Stimulated activated CD4-positive, alpha-beta T cell treated with anti-CD3 and anti-CD28 coated beads, Interleukin-1b, Interleukin-23, amount 100 ng/mL, for 48 hours (primary cell): ENCODE results near the gene MBD5.

Experiments
- DNase-seq: peaks from one replicate; pipeline ENCODE4 v3.0.0-alpha.2; 2020

MBD5 gene

GRCh38 chr2:148026573-148026972 lies 5.7 kb downstream of the MBD5 start:
- no peak for DNase-seq

DNA sequence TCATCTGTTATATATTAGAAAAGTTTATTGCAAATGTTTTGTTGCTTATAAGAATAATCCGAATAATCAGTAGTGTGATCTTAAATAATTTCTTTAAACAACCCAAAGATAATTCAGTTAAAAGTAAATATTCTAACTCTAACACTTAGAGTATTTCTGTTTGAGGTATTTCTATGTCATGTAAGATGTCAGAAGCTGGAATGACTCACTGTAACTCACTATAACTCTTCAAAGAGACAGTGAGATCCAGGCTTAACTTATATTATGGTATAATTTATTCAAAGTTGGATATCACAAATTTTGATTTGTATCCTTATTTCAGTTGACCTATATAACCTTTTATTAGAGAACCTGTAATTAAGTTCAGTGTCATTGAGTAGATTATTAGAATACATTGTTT lies 6.9 kb downstream of the MBD5 start:
- no peak for DNase-seq

DNA sequence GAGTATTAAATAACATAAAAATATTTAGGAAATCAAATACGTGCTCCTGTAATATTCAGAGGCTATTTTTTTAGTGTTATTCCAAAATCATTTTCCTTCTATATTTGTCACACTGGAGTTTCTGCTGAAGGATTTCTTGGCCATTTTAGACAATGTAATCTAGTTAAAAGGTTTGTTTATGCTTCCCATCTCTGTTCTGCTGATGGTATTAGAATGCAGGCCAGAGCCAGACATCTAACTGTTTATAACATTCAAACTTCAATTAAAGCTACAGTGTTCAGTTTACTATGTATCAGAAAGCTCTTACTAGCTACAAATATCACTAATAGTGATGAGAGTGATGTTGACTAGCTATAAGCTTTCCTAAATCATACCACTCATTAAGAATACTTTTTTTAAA lies 7.9 kb downstream of the MBD5 start:
- no peak for DNase-seq

GRCh38 chr2:148031152-148031551 lies 10.3 kb downstream of the MBD5 start:
- DNase-seq = no peak

- no peak for DNase-seq
Observed at GRCh38 chr2:148032215-148032614, 11.3 kb downstream of the MBD5 start.

DNA sequence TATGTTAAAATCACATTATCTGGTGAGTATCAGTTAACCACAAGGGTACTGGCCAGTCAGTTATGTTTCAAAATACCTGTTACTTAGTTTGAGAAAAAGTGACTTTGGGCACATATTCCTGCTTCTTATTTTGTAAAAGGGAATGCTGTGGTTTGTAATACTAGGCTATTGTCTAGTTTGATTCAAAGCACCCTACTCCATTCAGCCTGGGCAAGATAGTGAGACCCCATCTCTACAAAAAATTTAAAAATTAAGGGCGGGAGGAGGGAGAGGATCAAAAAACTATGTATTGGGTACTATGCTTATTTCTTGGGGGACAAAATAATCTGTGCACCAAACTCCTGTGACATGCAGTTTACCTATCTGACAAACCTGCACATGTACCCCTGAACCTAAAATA lies 18.9 kb downstream of the MBD5 start:
- no peak for DNase-seq

- DNase-seq = no peak
Observed at GRCh38 chr2:148042219-148042618, 21.3 kb downstream of the MBD5 start.

DNA sequence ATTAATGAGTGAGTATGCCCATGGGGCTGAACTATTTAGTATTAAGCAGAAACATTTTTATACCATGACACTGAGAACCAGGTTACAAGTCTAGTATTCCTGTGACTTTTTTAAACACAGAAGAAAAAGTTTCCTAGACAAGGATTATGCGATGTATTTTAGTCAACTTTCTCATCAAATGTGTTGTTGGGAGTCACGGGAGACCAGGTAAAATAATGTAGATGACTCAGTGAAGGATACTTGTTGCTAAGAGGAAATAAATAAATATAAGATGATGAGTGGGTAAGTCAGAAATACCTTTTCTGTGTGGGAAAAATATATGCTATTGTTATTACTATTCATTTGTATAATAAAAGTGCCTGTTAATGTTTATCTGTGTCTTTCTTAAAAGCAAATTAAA lies 23.4 kb downstream of the MBD5 start:
- DNase-seq = no peak

- no peak for DNase-seq
Observed at GRCh38 chr2:148046802-148047201, 25.9 kb downstream of the MBD5 start.

DNA sequence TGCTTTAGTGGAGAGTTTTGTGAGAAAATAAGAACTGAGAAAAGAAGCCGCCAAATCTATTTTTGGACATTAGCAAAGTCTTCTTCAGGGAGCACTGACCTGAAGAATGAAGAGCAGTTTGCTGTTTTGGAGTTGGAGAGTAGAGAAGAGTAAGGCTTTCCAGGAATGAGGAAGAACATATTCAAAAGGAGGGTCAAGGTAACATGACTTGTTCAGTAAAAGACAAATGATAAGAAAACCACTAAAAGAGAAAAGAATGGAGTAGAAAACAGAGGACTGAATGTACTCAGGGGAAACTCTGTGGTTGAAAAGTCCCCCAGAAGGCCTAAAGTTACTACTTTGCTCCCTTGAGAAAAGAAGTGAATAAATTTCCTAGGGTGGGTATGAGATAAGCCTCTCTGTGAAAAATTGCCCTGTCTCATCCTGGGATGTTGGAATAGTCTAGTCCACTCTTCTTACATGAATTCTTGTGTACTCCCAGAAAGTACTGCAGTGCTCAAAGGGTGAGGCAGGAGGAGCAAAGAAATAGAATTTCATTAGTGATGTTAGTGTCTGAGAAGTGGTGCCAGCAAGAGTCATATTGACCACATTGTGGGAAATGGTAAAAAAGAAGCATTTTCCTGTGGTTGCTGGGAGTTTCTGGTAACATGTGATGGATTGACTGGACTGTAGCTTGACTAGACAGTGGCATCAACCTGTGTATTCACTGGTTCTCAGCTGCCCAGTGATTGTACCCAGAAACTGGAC lies 27.8 kb downstream of the MBD5 start:
- DNase-seq = no peak

DNA sequence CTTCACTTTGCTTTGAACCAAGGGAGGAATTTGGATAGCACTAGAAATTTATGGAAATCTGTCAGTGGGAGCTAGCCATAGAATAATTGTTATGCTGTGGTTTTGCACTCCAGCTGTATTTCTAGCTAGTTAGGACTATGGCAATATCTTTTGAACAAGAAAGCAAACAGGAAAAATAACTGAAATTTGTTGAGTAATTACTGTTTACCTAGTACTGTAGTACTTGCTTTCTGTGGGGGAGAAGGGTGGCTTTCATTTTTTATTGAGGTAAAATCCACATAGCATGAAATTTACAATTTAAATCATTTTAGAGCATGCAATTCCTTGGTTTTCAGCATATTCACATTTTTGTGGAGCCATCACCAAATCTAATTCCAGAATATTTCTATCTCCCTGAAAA lies 28.4 kb downstream of the MBD5 start:
- DNase-seq = no peak

DNA sequence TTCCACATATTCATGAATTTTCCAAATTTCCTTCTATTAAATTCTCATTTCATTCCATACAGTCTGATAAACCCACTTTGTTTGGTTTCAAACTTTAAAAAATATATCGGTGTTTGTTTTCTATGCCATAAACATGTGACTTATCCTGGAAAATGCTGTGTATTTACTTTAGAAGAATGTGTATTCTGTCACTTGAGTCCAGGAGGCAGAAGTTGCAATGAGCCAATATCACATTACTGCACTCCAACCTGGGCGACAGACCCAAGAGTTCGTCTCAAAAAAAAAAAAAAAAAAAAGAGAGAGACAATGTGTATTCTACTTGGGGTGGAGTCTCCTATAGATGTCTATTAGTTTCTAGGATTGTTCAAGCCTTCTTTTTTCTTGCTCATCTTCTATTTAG lies 31.8 kb downstream of the MBD5 start:
- no peak for DNase-seq

GRCh38 chr2:148058641-148059040 lies 37.8 kb downstream of the MBD5 start:
- no peak for DNase-seq

GRCh38 chr2:148063633-148064032 lies 42.7 kb downstream of the MBD5 start:
- no peak for DNase-seq

GRCh38 chr2:148065936-148066335 lies 45.0 kb downstream of the MBD5 start:
- no peak for DNase-seq

DNA sequence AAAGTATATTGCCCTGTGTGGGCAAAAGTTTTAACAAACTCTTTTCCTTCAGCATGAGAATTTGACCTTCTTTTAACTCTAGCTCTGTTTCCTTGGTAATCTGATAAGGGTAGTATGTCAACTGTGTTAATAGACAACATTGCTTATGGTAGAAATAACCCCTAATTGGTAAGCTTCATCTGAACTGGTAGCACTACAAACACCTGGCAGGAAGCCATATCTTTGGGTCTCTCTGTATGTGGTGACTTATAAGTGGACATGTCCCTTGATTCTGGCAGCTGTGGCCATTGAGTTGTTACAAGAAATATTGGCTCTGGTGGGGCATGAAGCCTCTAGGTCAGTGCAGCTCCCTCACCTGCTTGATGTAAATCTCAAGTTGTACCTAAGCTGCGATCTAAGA lies 46.9 kb downstream of the MBD5 start:
- no peak for DNase-seq

- no peak for DNase-seq
Observed at GRCh38 chr2:148071351-148071750, 50.5 kb downstream of the MBD5 start.

- DNase-seq = no peak
Observed at GRCh38 chr2:148096012-148096411, 75.1 kb downstream of the MBD5 start.

DNA sequence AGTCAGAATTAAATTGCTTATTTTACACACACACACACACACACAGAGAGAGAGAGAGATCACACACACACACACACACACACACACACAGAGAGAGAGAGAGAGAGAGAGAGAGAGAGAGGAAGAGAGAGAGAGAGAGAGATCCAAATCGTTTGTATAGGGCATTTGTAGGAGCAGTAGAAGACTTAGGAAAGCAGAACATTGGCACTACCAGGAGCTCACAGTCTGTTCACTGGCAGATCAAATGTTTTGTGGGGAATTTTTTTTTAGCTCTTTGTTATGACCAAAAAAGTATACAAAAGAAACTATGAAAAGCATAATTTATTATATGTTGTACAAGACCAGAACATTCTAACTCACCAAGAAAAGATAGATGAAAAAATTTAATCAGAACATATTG lies 81.8 kb downstream of the MBD5 start:
- no peak for DNase-seq

DNA sequence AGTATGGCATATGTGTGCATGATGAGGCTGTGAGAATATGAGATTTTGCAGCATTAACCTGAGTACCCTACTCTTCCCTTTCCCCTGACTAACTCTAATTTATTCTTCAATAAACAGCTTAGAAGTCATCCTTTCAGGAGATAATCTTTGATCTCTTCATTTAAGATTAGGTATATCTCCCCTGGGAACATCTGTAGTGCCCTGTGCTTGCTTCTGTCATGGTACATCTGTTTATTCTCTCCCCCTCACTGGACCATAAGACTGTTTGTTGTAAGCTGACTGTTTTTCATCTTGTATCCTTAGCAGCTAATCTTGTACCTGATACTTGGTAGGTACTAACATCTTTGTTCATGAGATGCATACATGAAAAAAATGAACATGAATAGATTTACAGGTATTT lies 83.1 kb downstream of the MBD5 start:
- no peak for DNase-seq

DNA sequence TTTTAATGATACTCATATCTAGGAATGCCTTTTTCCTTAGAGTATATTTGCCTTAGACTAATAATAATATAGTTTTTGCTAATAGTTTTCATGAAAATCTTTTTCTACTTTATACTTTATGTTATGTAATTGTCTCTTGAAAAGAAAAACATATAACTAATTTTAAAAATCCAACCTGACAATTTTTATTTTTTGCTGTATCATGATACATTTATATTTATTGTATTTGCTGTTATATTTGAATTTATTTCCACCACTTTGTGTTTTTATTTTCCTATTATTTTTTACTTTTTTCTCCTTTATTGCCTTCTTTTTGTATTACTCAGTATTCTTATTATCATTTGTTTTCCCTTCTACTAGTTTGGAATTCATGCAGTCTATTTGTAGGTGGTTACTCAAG lies 85.4 kb downstream of the MBD5 start:
- no peak for DNase-seq

- DNase-seq = no peak
Observed at GRCh38 chr2:148108385-148108784, 87.5 kb downstream of the MBD5 start.

- no peak for DNase-seq
Observed at GRCh38 chr2:148110184-148110583, 89.3 kb downstream of the MBD5 start.

DNA sequence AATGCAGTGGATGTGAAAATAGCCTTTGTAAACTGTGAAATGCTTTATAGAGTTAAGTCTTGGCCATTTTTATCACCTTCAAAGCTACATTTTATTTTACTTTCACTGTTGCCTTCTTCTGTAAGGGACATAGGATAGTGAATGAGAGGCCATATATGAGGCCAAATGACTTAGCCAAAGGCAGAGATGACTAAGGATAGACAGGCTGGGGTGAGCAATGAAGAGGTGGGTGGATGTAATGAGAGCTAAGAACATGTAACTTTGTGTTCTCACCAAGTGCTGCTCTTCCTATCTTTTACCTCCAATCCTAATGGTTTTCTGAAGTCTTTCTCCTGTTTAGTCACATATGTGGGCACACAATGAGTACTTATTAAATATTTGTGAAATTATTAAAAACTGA lies 101.9 kb downstream of the MBD5 start:
- DNase-seq = no peak

- no peak for DNase-seq
Observed at GRCh38 chr2:148124271-148124670, 103.4 kb downstream of the MBD5 start.

DNA sequence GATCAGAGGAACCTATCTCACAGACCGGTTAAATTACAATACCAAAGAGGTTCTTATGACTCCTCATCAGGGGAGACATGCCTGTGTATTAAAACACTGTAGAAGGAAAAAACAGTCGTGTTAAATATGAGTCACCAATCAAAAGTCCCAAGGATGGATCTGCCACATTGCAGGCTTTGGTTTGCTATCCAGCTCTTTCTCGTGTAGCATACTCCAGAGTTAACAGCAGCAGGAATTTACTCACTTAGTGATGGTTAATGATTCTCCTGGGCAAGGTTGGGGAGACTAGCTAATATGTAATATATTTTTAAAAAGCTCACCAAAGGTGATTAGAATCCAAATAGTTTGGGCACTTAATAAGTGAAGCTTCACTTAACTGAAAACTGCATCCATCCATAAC lies 109.7 kb downstream of the MBD5 start:
- no peak for DNase-seq
